Measurements from ENCODE around the gene MSI2.

The MSI2 gene

GRCh38 chr17:57589151-57590034 lies 333.1 kb downstream of the MSI2 start:
- H2AFZ ChIP-seq (ENCODE audit: low read depth, low read length): no peak overlapping the region
- no peaks in the 10 kb centered on the region for H3K27me3 ChIP-seq (ENCODE audit: insufficient read depth, low read length)
- peaks cover 4% of the 10 kb centered on the region for H3K9me3 ChIP-seq (ENCODE audit: low read length)
- peaks cover 11% of the 10 kb centered on the region for H3K4me1 ChIP-seq (ENCODE audit: insufficient read depth, low read length)
- H3K36me3 ChIP-seq (ENCODE audit: insufficient read depth, low read length): peaks cover 3% of the 10 kb centered on the region
- H3K4me3 ChIP-seq (ENCODE audit: low read length): no peak overlapping the region

- no peak overlapping the region for H2AFZ ChIP-seq (ENCODE audit: low read depth, low read length)
- peaks cover 5% of the 10 kb centered on the region for H3K36me3 ChIP-seq (ENCODE audit: insufficient read depth, low read length)
- peaks cover 7% of the 10 kb centered on the region for H3K9me3 ChIP-seq (ENCODE audit: low read length)
- no peaks in the 10 kb centered on the region for H3K27me3 ChIP-seq (ENCODE audit: insufficient read depth, low read length)
- peaks cover 28% of the 10 kb centered on the region for H3K4me1 ChIP-seq (ENCODE audit: insufficient read depth, low read length)
- no peak overlapping the region for H3K4me3 ChIP-seq (ENCODE audit: low read length)
Measured at GRCh38 chr17:57593739-57594462, 337.6 kb downstream of the MSI2 start.

GRCh38 chr17:57594767-57595166 lies 338.4 kb downstream of the MSI2 start:
- Histone ChIP-seq H3K4me3 (ENCODE audit: low read length) (no peak overlapping the region), H3K27me3 (ENCODE audit: insufficient read depth, low read length) (no peaks in the 10 kb centered on the region), H3K36me3 (ENCODE audit: insufficient read depth, low read length) (peaks cover 5% of the 10 kb centered on the region), H3K4me1 (ENCODE audit: insufficient read depth, low read length) (peaks cover 28% of the 10 kb centered on the region), H3K9me3 (ENCODE audit: low read length) (peaks cover 7% of the 10 kb centered on the region), H2AFZ (ENCODE audit: low read depth, low read length) (no peak overlapping the region)

- H3K4me1 ChIP-seq (ENCODE audit: insufficient read depth, low read length): peaks cover 28% of the 10 kb centered on the region
- H3K36me3 ChIP-seq (ENCODE audit: insufficient read depth, low read length): peaks cover 5% of the 10 kb centered on the region
- no peak overlapping the region for H2AFZ ChIP-seq (ENCODE audit: low read depth, low read length)
- no peaks in the 10 kb centered on the region for H3K27me3 ChIP-seq (ENCODE audit: insufficient read depth, low read length)
- peaks cover 7% of the 10 kb centered on the region for H3K9me3 ChIP-seq (ENCODE audit: low read length)
- H3K4me3 ChIP-seq (ENCODE audit: low read length): no peak overlapping the region
Measured at GRCh38 chr17:57595426-57595825, 339.1 kb downstream of the MSI2 start.

- peaks cover 28% of the 10 kb centered on the region for H3K4me1 ChIP-seq (ENCODE audit: insufficient read depth, low read length)
- H3K4me3 ChIP-seq (ENCODE audit: low read length): no peak overlapping the region
- H3K9me3 ChIP-seq (ENCODE audit: low read length): peaks cover 7% of the 10 kb centered on the region
- peaks cover 10% of the 10 kb centered on the region for H3K36me3 ChIP-seq (ENCODE audit: insufficient read depth, low read length)
- H2AFZ ChIP-seq (ENCODE audit: low read depth, low read length): no peak overlapping the region
- no peaks in the 10 kb centered on the region for H3K27me3 ChIP-seq (ENCODE audit: insufficient read depth, low read length)
Measured at GRCh38 chr17:57595947-57596695, 339.8 kb downstream of the MSI2 start.

GRCh38 chr17:57597101-57597500 lies 340.8 kb downstream of the MSI2 start:
- Histone ChIP-seq H3K9me3 (ENCODE audit: low read length) (peaks cover 7% of the 10 kb centered on the region), H3K4me3 (ENCODE audit: low read length) (no peak overlapping the region), H3K27me3 (ENCODE audit: insufficient read depth, low read length) (no peaks in the 10 kb centered on the region), H2AFZ (ENCODE audit: low read depth, low read length) (no peak overlapping the region), H3K4me1 (ENCODE audit: insufficient read depth, low read length) (peaks cover 28% of the 10 kb centered on the region), H3K36me3 (ENCODE audit: insufficient read depth, low read length) (peaks cover 17% of the 10 kb centered on the region)

GRCh38 chr17:57597531-57598453 lies 341.5 kb downstream of the MSI2 start:
- Histone ChIP-seq H3K4me3 (ENCODE audit: low read length) (no peak overlapping the region), H2AFZ (ENCODE audit: low read depth, low read length) (no peak overlapping the region), H3K4me1 (ENCODE audit: insufficient read depth, low read length) (peaks cover 28% of the 10 kb centered on the region), H3K27me3 (ENCODE audit: insufficient read depth, low read length) (no peaks in the 10 kb centered on the region), H3K36me3 (ENCODE audit: insufficient read depth, low read length) (peaks cover 17% of the 10 kb centered on the region), H3K9me3 (ENCODE audit: low read length) (peaks cover 7% of the 10 kb centered on the region)

GRCh38 chr17:57599271-57600045 lies 343.1 kb downstream of the MSI2 start:
- Histone ChIP-seq H3K27me3 (ENCODE audit: insufficient read depth, low read length) (no peaks in the 10 kb centered on the region), H3K36me3 (ENCODE audit: insufficient read depth, low read length) (peaks cover 17% of the 10 kb centered on the region), H3K4me1 (ENCODE audit: insufficient read depth, low read length) (peaks cover 28% of the 10 kb centered on the region), H3K9me3 (ENCODE audit: low read length) (peaks cover 3% of the 10 kb centered on the region), H2AFZ (ENCODE audit: low read depth, low read length) (no peak overlapping the region), H3K4me3 (ENCODE audit: low read length) (no peak overlapping the region)

GRCh38 chr17:57600074-57600473 lies 343.8 kb downstream of the MSI2 start:
- Histone ChIP-seq H3K9me3 (ENCODE audit: low read length) (no peaks in the 10 kb centered on the region), H3K27me3 (ENCODE audit: insufficient read depth, low read length) (no peaks in the 10 kb centered on the region), H3K4me3 (ENCODE audit: low read length) (no peak overlapping the region), H2AFZ (ENCODE audit: low read depth, low read length) (no peak overlapping the region), H3K4me1 (ENCODE audit: insufficient read depth, low read length) (peaks cover 32% of the 10 kb centered on the region), H3K36me3 (ENCODE audit: insufficient read depth, low read length) (peaks cover 17% of the 10 kb centered on the region)

GRCh38 chr17:57601143-57601735 lies 344.9 kb downstream of the MSI2 start:
- H3K27me3 ChIP-seq (ENCODE audit: insufficient read depth, low read length): no peaks in the 10 kb centered on the region
- H3K4me1 ChIP-seq (ENCODE audit: insufficient read depth, low read length): peaks cover 31% of the 10 kb centered on the region
- no peaks in the 10 kb centered on the region for H3K9me3 ChIP-seq (ENCODE audit: low read length)
- H3K36me3 ChIP-seq (ENCODE audit: insufficient read depth, low read length): peaks cover 17% of the 10 kb centered on the region
- H2AFZ ChIP-seq (ENCODE audit: low read depth, low read length): no peak overlapping the region
- H3K4me3 ChIP-seq (ENCODE audit: low read length): no peak overlapping the region

GRCh38 chr17:57602896-57603295 lies 346.6 kb downstream of the MSI2 start:
- H3K27me3 ChIP-seq (ENCODE audit: insufficient read depth, low read length): no peaks in the 10 kb centered on the region
- H3K4me1 ChIP-seq (ENCODE audit: insufficient read depth, low read length): peaks cover 16% of the 10 kb centered on the region
- no peak overlapping the region for H2AFZ ChIP-seq (ENCODE audit: low read depth, low read length)
- H3K4me3 ChIP-seq (ENCODE audit: low read length): no peak overlapping the region
- no peaks in the 10 kb centered on the region for H3K9me3 ChIP-seq (ENCODE audit: low read length)
- peaks cover 19% of the 10 kb centered on the region for H3K36me3 ChIP-seq (ENCODE audit: insufficient read depth, low read length)
